ENCODE results near the gene FAM114A1.
"Not testable (repeated sequence)": the region's sequence is repeated elsewhere in the genome, so short reads cannot be mapped to it uniquely, and the experiment has no call there.

Gene FAM114A1

GRCh38 chr4:38928974-38929373 is 61.4 kb downstream of the FAM114A1 start:
- DNase-seq (ENCODE audit: low read depth): no peak
- no peak overlapping the region for H3K4me3 ChIP-seq (ENCODE audit: low read length)
- no peak for TF ChIP-seq CTCF (conservative IDR thresholded peaks at IDR 0.05; ENCODE audit: low read length)

GRCh38 chr4:38930204-38930603 is 62.6 kb downstream of the FAM114A1 start:
- no peak for TF ChIP-seq CTCF (conservative IDR thresholded peaks at IDR 0.05; ENCODE audit: low read length)
- no peak for DNase-seq (ENCODE audit: low read depth)
- H3K4me3 ChIP-seq (ENCODE audit: low read length): no peak overlapping the region

- no peak overlapping the region for H3K4me3 ChIP-seq (ENCODE audit: low read length)
- no peak for DNase-seq (ENCODE audit: low read depth)
- TF ChIP-seq CTCF (conservative IDR thresholded peaks at IDR 0.05; ENCODE audit: low read length): no peak
Observed at GRCh38 chr4:38930707-38931106, 63.1 kb downstream of the FAM114A1 start.

- no peak for DNase-seq (ENCODE audit: low read depth)
- H3K4me3 ChIP-seq (ENCODE audit: low read length): no peak overlapping the region
- no peak for TF ChIP-seq CTCF (conservative IDR thresholded peaks at IDR 0.05; ENCODE audit: low read length)
Observed at GRCh38 chr4:38931125-38931524, 63.5 kb downstream of the FAM114A1 start.

GRCh38 chr4:38935391-38936073 is 67.9 kb downstream of the FAM114A1 start:
- no peak overlapping the region for H3K4me3 ChIP-seq (ENCODE audit: low read length)
- TF ChIP-seq CTCF (conservative IDR thresholded peaks at IDR 0.05; ENCODE audit: low read length): no peak
- DNase-seq (ENCODE audit: low read depth): peak; percentile 43

- no peak overlapping the region for H3K4me3 ChIP-seq (ENCODE audit: low read length)
- DNase-seq (ENCODE audit: low read depth): no peak
- TF ChIP-seq CTCF (conservative IDR thresholded peaks at IDR 0.05; ENCODE audit: low read length): no peak
Observed at GRCh38 chr4:38939165-38939564, 71.6 kb downstream of the FAM114A1 start.

- H3K4me3 ChIP-seq (ENCODE audit: low read length): no peak overlapping the region
- no peak for DNase-seq (ENCODE audit: low read depth)
- no peak for TF ChIP-seq CTCF (conservative IDR thresholded peaks at IDR 0.05; ENCODE audit: low read length)
Observed at GRCh38 chr4:38940476-38940875, 72.9 kb downstream of the FAM114A1 start.

- peak; percentile 39 for DNase-seq (ENCODE audit: low read depth)
- not testable (repeated sequence) for H3K4me3 ChIP-seq (ENCODE audit: low read length)
Observed at GRCh38 chr4:38941906-38942305, 74.3 kb downstream of the FAM114A1 start.

All from AG10803 (cell line).